ENCODE data around the gene CCDC134.
A peak's percentile ranks its signal among the peaks of the same experiment; 100 is the strongest.

The CCDC134 gene

GRCh38 chr22:41800348-41801146 is at the start of gene CCDC134:
Gene CCDC134 (plus strand): TSS chr22:41800679. CDS start chr22:41808891, 8,212 bp downstream.
- DNase-seq (ENCODE audit: low read depth, low spot score), result peak; percentile 41

GRCh38 chr22:41752011-41752970 is 48.2 kb upstream of the CCDC134 start:
- DNase-seq (ENCODE audit: low read depth, low spot score), result no peak

DNA sequence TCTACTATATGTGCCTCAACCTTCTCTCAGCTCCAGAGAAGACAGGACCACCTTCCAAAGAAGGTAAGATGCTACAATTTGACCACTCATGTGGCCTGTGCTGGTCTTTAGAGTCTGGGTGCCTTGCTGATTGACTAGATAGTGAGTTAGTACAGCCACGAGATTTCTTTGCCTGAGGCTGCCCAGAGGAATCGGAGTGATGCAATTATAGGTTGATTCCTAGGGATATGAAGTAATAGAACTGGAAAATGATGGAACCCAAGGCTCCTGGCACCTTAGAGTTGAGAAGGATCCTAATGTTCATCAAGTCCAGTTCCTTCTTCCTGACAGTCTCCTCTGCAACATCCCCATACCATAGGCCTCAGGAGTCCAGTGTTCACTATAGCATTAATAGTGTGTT is 46.5 kb upstream of the CCDC134 start:
- no peak for DNase-seq (ENCODE audit: low read depth, low spot score)

- DNase-seq (ENCODE audit: low read depth, low spot score), result no peak
Measured at GRCh38 chr22:41757502-41757901, 43.0 kb upstream of the CCDC134 start.

GRCh38 chr22:41758231-41758630 is 42.2 kb upstream of the CCDC134 start:
- no peak for DNase-seq (ENCODE audit: low read depth, low spot score)

DNA sequence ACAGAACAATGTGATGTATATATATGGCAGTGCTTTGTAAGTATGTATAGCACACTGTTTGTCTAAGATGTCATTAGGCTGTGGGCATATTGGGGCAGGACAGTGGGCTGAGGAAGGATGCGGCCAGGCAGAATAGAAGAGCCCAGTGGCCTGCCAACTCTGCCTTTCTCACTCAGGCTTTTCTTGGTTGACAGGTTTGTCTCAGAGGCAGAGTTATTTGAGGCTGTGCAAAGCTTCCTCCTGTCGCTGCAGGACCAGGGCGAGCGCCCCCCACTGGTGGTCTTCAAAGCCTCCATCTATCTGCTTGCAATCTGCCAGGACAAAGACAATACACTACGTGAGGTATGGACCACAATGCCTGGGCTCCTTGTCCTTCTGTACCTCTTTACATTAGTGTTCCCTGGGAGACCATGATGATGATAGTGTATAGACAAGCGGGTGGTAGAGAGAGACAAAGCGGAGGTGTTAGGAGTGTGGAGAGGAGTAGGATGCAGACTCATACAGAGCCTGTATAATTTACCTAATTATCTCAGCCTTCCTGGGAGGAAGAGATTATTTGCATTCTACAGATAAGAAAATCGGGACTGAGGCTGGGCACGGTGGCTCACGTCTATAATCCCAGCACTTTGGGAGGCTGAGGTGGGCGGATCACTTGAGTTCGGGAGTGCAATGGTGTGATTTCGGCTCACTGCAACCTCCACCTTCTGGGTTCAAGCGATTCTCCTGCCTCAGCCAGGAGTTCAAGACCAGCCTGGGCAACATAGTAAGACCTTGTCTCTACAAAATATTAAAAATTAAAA is 37.3 kb upstream of the CCDC134 start:
- DNase-seq (ENCODE audit: low read depth, low spot score), result no peak

DNA sequence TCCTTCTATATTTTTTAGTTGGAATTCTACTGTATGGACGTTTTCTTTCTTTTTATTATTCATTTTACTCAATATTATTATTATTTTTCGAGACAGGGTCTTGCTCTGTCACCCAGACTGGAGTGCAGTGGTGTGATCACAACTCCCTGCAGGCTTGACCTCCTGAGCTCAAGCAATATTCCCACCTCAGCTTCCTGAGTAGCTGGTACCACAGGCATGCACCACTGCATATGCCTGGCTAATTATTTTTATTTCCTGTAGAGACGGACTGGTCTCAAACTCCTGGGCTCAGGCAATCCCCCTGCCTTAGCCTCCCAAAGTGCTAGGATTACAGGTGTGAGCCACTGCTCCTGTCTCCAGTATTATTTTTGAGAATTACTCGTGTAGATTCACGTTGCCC is 34.0 kb upstream of the CCDC134 start:
- no peak for DNase-seq (ENCODE audit: low read depth, low spot score)

DNA sequence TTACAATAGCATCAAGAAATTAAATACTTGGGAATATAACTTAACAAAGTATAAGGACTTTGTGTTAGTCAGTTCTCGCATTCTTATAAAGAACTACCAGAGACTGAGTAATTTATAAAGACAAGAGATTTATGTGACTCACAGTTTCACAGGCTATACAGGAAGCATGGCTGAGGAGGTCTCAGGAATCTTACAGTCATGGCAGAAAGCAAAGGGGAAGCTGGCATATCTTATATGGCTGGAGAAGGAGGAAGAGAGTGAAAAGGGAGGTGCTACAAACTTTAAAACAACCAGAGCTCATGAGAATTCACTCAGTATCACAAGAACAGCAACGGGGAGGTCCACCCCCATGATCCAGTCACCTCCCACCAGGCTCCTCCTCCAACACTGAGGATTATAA is 32.0 kb upstream of the CCDC134 start:
- DNase-seq (ENCODE audit: low read depth, low spot score), result no peak

- no peak for DNase-seq (ENCODE audit: low read depth, low spot score)
Measured at GRCh38 chr22:41770715-41771468, 29.6 kb upstream of the CCDC134 start.

DNA sequence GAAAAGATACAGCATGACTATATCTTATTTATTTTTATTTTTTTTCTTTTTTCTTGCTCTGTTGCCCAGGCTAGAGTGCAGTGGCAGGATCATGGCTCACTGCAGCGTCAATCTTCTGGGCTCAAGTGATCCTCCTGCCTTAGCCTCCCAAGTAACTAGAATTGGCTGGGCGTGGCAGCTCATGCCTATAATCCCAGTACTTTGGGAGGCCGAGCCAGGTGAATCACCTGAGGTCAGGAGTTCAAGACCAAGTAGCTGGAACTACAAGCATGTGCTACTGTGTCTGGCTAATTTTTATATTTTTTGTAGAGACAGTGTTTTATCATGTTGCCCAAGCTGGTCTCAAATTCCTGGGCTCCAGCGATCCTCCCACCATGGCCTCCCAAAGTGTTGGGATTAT is 28.3 kb upstream of the CCDC134 start:
- no peak for DNase-seq (ENCODE audit: low read depth, low spot score)

- DNase-seq (ENCODE audit: low read depth, low spot score), result no peak
Measured at GRCh38 chr22:41772645-41773044, 27.8 kb upstream of the CCDC134 start.

DNA sequence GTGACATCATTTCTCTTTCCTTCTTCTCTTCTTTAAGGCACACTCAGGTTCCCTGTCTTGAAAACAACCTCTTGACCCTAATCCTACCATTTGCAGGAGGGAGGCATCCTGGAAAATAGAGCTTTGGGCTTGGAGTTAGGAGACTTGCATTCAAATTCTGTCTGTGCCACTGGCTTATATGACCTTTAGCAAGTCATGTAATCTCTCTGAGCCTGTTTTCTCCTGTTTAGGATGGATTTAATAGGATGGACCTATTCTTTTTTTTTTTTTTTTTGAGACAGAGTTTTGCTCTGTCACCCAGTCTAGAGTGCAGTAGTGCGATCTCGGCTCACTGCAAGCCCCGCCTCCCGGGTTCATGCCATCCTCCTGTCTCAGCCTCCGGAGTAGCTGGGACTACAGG is 25.1 kb upstream of the CCDC134 start:
- no peak for DNase-seq (ENCODE audit: low read depth, low spot score)

GRCh38 chr22:41775976-41776375 is 24.5 kb upstream of the CCDC134 start:
- DNase-seq (ENCODE audit: low read depth, low spot score), result no peak

DNA sequence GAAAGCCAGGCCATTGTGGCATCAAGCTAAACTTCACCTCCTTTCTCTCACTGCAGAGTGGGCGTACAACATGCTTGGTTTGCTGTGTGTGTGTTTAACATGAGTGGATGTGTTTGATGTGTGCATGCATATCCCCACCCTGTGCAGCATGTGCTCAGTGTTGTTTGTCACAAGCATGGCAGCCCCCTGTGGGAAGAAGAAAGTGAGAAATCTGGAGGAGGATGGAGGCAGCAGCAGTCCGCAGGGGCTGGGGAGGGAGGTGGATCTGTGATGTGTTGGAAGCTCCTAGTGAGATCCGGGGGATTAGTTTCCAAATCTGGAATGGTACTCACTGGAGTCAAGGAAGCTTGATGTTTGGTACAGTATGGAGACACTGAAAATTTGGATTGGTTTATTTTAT is 24.1 kb upstream of the CCDC134 start:
- DNase-seq (ENCODE audit: low read depth, low spot score), result no peak

GRCh38 chr22:41777749-41778425 is 22.6 kb upstream of the CCDC134 start:
- no peak for DNase-seq (ENCODE audit: low read depth, low spot score)

DNA sequence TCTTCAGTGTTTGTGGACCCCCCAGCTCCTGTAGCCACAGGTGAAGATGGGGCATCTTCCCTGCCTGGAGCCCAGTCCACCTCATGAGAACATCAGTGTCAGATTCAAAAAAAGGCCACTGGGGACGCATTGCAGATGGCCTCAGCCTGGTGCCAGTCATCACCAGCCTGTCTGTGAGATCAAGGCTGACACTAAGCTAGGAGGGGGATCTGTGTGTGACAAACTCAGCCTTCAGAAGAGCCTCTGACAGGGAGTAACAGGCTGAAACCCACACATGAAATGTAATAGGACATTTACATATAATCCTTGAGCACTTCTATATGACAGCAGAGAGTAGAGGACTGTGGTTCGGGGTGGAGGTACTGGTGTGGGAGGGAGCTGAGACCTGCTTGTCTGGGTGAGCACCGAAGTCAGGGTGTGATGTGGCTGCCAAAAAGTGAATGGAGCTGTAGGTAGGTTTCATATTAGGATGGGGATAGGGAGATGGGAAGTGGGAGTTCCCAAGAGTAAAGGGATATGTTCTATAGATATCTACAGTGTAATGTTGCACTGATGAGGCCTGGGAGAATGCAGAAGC is 20.5 kb upstream of the CCDC134 start:
- no peak for DNase-seq (ENCODE audit: low read depth, low spot score)

- DNase-seq (ENCODE audit: low read depth, low spot score), result no peak
Measured at GRCh38 chr22:41780746-41781505, 19.6 kb upstream of the CCDC134 start.

GRCh38 chr22:41781507-41781906 is 19.0 kb upstream of the CCDC134 start:
- no peak for DNase-seq (ENCODE audit: low read depth, low spot score)

DNA sequence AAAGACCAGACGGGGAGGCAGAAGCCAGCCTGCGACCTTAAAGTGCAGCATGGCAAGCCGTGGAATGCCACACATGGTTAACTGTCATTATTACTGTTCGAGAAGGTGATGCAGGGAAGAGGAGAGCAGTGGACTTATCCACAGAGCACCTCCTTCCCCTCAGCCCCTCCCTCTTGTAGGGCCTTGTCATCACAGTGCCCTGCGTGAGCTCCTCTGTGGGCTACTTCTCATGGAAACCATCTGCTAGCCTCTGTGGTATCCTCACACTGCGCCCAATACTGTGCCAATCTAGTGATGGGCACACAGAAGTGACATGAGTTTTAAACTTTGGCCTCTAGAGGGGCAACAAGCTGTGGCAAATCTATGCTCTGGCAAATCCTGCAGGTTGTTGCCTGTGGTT is 18.2 kb upstream of the CCDC134 start:
- DNase-seq (ENCODE audit: low read depth, low spot score), result no peak
